Measurements from ENCODE around the gene SYMPK.

GRCh38 chr19:45908956-45909355 lies 46.0 kb upstream of the SYMPK start:
- TF ChIP-seq CTCF (conservative IDR thresholded peaks at IDR 0.05; ENCODE audit: low read length) (no peak), EZH2phosphoT487 (IDR thresholded peaks at IDR 0.05; ENCODE audit: borderline replicate concordance, low read depth, low read length) (no peak)

Data from OCI-LY7 (cell line).